ENCODE results near the gene TOB1. TPM values are rescaled to one million over a fixed set of nuclear protein-coding genes. Genes with fewer than 3 reads are reported as not detected.
"Not testable (repeated sequence)": the region's sequence is repeated elsewhere in the genome, so short reads cannot be mapped to it uniquely, and the experiment has no call there.

TOB1 gene
- total RNA-seq, 2 experiments from 2014 or later = 40.7 to 44.7 TPM

DNA sequence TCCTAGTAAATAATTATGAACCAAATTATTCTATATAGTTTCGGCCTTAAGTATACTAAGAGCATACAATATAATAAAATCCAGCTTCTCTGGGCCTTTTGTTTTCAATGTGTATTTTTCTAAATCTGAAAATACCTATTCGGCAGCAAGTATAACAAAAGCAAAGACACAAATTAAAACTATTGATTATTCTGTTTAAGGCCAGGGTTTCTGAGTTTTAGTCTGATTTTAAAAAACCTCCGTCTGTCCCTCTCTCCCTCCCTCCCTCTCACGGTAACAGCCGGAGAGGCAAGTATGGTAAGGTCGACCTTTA is 1.5 kb downstream of the TOB1 start:
- peaks cover 48% of the 10 kb centered on the region for H3K4me1 Mint-ChIP-seq (ENCODE audit: low read depth)
- H3K27ac Mint-ChIP-seq = peak overlapping the region; percentile 96
- H3K36me3 Mint-ChIP-seq (ENCODE audit: low read depth) = peaks cover 19% of the 10 kb centered on the region
- H3K9me3 Mint-ChIP-seq = no peaks in the 10 kb centered on the region
- CTCF ChIA-PET = interaction anchor here (1.7 to 4.6 kb wide), 2 partner anchors 9 to 12 kb away, joined by 9 to 43 read pairs; no protein-coding TSS in a partner anchor
- DNase-seq = no peak
- intact Hi-C loops (cut with micrococcal nuclease) = loop anchor here (1.0 to 5.0 kb wide), 5 partner anchors 12 to 303 kb away; partner anchors contain the start of genes ANKRD40 and NME2
- no peaks in the 10 kb centered on the region for H3K27me3 Mint-ChIP-seq (ENCODE audit: low read depth)
- peak overlapping the region; percentile 97 for H3K4me3 Mint-ChIP-seq

DNA sequence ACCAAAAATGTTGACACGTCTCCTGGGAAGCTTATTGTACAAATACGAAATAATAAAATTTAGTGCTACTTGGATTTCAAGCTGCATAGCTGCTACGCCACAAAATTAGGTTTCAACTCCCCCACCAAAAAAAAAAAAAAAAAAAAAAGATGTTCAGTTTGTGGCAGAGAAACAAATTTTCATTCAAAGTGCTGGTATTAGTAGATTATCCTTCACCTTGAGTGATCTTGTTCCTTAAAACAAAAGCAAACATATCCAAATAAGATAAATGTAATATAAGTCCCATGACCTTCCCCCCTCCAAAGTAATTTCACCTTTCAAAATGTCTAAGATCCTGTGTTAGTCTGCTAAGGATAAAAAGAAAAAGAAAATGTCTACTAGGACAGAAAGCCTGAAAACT is 2.2 kb downstream of the TOB1 start:
- peaks cover 19% of the 10 kb centered on the region for H3K36me3 Mint-ChIP-seq (ENCODE audit: low read depth)
- intact Hi-C loops (cut with micrococcal nuclease) = loop anchor here (1.0 kb wide), 1 partner anchor 86 kb away; no protein-coding TSS in a partner anchor
- no peak for DNase-seq
- no peaks in the 10 kb centered on the region for H3K27me3 Mint-ChIP-seq (ENCODE audit: low read depth)
- CTCF ChIA-PET = interaction anchor here (0.7 to 4.6 kb wide), 6 partner anchors 11 to 102 kb away, joined by 3 to 43 read pairs (median 5); no protein-coding TSS in a partner anchor
- H3K27ac Mint-ChIP-seq = peak overlapping the region; percentile 96
- peak overlapping the region; percentile 23 for H3K4me3 Mint-ChIP-seq
- H3K4me1 Mint-ChIP-seq (ENCODE audit: low read depth) = peaks cover 46% of the 10 kb centered on the region
- no peaks in the 10 kb centered on the region for H3K9me3 Mint-ChIP-seq

DNA sequence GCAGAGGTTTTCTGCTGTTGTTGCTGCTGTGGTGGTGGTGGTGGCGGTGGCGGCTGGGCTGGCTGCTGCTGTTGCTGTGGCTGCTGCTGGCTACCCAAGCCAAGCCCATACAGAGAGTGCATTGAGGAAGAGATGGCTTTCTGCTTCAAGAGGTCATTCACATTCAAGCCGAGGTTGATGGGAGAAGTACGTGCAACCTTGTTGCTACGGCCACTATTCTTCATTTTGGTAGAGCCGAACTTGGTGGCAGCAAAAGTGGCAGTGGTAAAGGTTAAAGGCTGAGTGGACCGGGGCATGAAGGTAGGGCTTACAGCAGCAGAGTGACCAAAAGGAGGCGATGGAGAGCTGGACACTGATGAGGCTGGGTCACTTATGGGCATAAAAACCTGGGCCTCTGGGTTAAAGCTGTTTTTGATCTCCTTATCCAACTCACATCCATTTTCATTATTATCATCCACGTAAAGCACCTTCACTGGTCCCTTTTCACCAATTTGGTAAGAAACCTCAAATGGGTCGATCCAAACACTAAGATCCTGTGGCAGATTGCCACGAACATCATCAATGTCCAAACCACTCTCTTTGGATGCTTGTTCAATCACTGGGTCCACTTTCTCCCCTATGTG is 2.8 kb downstream of the TOB1 start:
- CTCF ChIA-PET = interaction anchor here (0.7 to 4.6 kb wide), 9 partner anchors 11 to 102 kb away, joined by 3 to 43 read pairs (median 4); no protein-coding TSS in a partner anchor
- intact Hi-C loops (cut with micrococcal nuclease) = loop anchor here (1.0 kb wide), 1 partner anchor 87 kb away; no protein-coding TSS in a partner anchor
- Mint-ChIP-seq H3K27ac (peak overlapping the region; percentile 96), H3K27me3 (ENCODE audit: low read depth) (no peaks in the 10 kb centered on the region), H3K4me1 (ENCODE audit: low read depth) (peaks cover 44% of the 10 kb centered on the region), H3K4me3 (peak overlapping the region; percentile 23), H3K36me3 (ENCODE audit: low read depth) (peaks cover 19% of the 10 kb centered on the region), H3K9me3 (no peaks in the 10 kb centered on the region)
- peak; percentile 75 for DNase-seq

DNA sequence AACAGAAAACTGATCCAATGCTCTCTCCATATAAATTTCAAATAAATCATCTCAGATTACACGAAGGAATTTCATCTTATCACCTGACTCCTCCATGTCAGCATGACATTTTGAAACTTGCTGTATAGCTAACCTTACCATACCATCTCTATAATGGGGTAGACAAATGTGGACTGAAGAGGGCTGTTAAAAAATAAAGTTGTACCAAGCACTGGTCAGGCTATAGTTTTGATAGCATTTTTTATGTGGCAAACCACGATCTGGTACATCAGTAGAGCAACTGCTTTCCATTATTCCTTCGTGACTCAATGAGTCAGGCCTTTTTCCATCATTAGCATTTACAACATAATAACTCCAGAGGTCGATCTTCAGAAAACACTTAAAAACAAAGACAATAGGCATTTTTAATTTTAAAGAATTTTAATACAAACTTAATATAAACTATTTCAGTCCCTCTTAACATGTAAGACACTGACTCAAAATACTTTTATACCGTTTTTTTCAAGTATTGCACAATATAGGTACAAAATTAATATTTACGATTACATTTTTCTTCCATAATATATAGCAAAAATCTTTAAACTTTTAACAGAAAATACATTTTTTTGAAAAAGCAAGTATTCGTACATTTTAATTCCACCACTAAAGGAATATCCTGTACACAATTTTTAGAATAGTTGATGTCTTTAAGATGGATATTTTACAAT is 4.2 kb downstream of the TOB1 start:
- intact Hi-C loops (cut with micrococcal nuclease) = no loop called here
- CTCF ChIA-PET = interaction anchor here (0.6 to 2.8 kb wide), 11 partner anchors 10 to 95 kb away, joined by 3 to 31 read pairs (median 7); no protein-coding TSS in a partner anchor

DNA sequence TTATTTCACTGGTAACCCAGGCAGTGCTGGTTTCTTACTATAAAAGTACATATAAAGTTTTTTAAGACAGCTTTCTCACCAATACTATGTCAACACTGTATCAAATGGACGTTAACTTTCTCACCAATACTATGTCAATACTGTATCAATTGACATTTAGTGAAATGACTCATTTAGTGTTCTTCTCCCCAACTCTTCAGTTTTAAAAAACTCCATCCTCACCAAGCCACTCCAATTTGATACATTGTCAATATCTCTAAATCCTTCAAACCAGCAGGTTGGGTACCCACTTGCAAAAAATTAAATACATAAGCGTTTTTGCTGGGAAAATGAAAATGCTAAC is 4.8 kb downstream of the TOB1 start:
- intact Hi-C loops (cut with micrococcal nuclease) = no loop called here
- H3K36me3 Mint-ChIP-seq (ENCODE audit: low read depth) = peaks cover 19% of the 10 kb centered on the region
- no peaks in the 10 kb centered on the region for H3K9me3 Mint-ChIP-seq
- CTCF ChIA-PET = interaction anchor here (1.0 to 2.8 kb wide), 10 partner anchors 9 to 96 kb away, joined by 3 to 31 read pairs (median 5); no protein-coding TSS in a partner anchor
- H3K27me3 Mint-ChIP-seq (ENCODE audit: low read depth) = no peaks in the 10 kb centered on the region
- no peak overlapping the region for H3K4me3 Mint-ChIP-seq
- no peak for DNase-seq
- H3K4me1 Mint-ChIP-seq (ENCODE audit: low read depth) = peaks cover 39% of the 10 kb centered on the region
- H3K27ac Mint-ChIP-seq = no peak overlapping the region

More for the DNA sequence above, 4.2 kb downstream of the TOB1 start:
- Mint-ChIP-seq H3K4me3 (no peak overlapping the region), H3K4me1 (ENCODE audit: low read depth) (peaks cover 39% of the 10 kb centered on the region), H3K36me3 (ENCODE audit: low read depth) (peaks cover 19% of the 10 kb centered on the region), H3K27me3 (ENCODE audit: low read depth) (no peaks in the 10 kb centered on the region), H3K27ac (no peak overlapping the region), H3K9me3 (no peaks in the 10 kb centered on the region)
- DNase-seq = no peak

DNA sequence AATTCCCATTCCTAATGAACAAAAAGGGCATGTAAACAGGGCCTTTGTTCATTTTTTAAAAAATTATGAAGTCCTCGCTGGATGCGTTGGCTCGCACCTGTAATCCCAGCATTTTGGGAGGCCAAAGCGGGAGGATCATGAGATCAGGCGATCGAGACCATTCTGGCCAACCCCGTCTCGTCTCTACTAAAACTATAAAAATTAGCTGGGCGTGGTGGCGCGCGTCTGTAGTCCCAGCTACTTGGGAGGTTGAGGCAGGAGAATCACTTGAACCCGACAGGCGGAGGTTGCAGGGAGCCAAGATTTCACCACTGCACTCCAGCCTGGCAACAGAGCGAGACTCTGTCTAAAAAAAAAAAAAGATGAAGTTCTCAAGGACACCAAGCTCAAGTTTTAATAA is 6.4 kb downstream of the TOB1 start:
- H3K4me1 Mint-ChIP-seq (ENCODE audit: low read depth) = peaks cover 39% of the 10 kb centered on the region
- H3K4me3 Mint-ChIP-seq; H3K9me3 Mint-ChIP-seq; H3K27me3 Mint-ChIP-seq (ENCODE audit: low read depth); intact Hi-C loops (cut with micrococcal nuclease); H3K27ac Mint-ChIP-seq; DNase-seq: not testable (repeated sequence)
- CTCF ChIA-PET = interaction anchor here (1.1 to 2.8 kb wide), 5 partner anchors 7 to 97 kb away, joined by 3 to 31 read pairs (median 7); no protein-coding TSS in a partner anchor
- H3K36me3 Mint-ChIP-seq (ENCODE audit: low read depth) = peaks cover 16% of the 10 kb centered on the region

DNA sequence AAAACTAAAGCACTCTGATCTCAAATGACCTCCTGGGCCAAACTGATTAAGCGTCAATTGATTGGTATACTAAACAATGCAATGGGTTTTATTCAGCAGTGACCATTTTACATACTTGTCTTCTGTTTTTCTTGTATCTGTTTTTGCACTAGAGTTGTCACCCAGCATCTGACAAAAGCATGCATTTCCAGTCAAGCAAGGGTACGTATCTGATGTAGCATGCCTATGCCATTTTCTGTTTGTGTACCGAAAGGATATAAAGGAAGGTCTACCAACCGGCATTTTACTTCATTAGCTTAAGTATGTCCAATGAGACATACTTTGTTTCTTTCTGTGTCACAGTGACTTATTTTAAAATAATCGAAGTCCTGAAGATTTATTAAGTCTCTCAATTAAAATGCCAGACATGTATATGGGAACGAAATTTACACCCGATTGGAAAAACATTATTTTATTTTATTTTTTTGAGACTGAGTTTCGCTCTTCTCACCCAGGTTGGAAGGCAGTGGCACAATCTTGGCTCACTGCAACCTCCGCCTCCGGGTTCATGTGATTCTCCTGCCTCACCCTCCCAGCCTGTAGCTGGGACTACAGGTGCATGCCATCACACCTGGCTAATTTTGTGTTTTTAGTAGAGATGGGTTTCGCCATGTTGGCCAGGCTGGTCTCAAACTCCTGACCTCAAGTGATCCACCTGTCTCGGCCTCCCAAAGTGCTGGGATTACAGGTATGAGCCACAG is 7.5 kb downstream of the TOB1 start:
- CTCF ChIA-PET = interaction anchor here (1.1 to 1.8 kb wide), 3 partner anchors 10 to 98 kb away, joined by 3 to 7 read pairs (median 4); no protein-coding TSS in a partner anchor

DNA sequence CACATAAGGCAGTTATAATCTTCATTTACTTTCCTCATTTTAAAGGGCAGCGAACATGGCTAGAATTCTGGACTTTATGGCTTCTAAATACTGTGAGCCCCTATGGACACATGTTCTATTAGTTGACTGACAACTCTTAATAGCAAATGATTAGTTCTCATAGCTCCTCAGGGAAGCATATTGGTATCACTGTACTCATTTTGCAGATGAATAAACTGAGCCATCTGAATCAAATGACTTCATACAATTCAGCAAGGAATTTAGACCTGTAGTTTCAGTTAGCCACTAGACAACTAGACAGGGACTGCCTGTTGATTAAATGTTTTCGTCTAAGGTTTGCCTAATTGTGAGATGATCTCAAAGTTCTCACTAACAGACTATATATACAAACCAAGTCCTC is 9.7 kb downstream of the TOB1 start:
- Mint-ChIP-seq H3K9me3 (no peaks in the 10 kb centered on the region), H3K27me3 (ENCODE audit: low read depth) (no peaks in the 10 kb centered on the region), H3K27ac (no peak overlapping the region), H3K36me3 (ENCODE audit: low read depth) (peaks cover 1% of the 10 kb centered on the region), H3K4me3 (no peak overlapping the region), H3K4me1 (ENCODE audit: low read depth) (peaks cover 29% of the 10 kb centered on the region)
- intact Hi-C loops (cut with micrococcal nuclease) = no loop called here
- DNase-seq = no peak
- CTCF ChIA-PET = interaction anchor here (0.7 to 2.0 kb wide), 7 partner anchors 9 to 106 kb away, joined by 3 to 22 read pairs (median 5); no protein-coding TSS in a partner anchor

More for the DNA sequence above, 7.5 kb downstream of the TOB1 start:
- no peak for DNase-seq
- Mint-ChIP-seq H3K4me1 (ENCODE audit: low read depth) (peaks cover 31% of the 10 kb centered on the region), H3K27ac (no peak overlapping the region), H3K27me3 (ENCODE audit: low read depth) (no peaks in the 10 kb centered on the region), H3K4me3 (no peak overlapping the region), H3K9me3 (no peaks in the 10 kb centered on the region), H3K36me3 (ENCODE audit: low read depth) (peaks cover 14% of the 10 kb centered on the region)
- intact Hi-C loops (cut with micrococcal nuclease) = no loop called here

DNA sequence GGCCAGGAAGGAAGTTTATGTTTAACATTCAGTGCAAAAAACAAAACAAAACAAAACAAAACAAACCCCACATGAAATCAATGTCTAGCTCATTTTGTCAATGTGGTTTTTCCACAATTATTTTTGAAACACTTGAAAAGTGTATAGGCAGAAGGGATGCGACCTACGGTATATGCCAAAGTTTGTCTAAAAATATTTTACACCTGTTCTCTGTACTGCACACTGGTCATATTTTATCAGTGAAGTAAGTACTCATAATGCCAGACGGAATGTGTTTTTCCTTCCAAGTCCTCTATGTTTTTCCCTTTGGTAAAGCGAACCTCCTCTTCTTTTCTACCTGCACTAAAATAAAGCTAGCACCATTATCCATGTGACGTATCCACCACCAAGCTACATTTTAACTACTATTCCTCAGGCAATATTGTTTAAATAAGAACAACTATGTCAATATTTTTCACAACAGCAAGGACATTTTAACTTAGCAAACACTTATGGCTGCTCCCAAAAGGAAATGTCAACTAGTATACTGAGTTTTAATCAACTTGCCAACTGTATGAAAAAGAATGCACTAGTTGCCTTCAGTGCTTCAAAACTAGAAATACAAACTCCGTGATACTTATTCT is 10.3 kb downstream of the TOB1 start:
- no peak for DNase-seq
- Mint-ChIP-seq H3K4me1 (ENCODE audit: low read depth) (peaks cover 25% of the 10 kb centered on the region), H3K4me3 (no peak overlapping the region), H3K27ac (no peak overlapping the region), H3K27me3 (ENCODE audit: low read depth) (no peaks in the 10 kb centered on the region), H3K9me3 (no peaks in the 10 kb centered on the region), H3K36me3 (ENCODE audit: low read depth) (no peaks in the 10 kb centered on the region)
- CTCF ChIA-PET = interaction anchor here (0.8 to 2.0 kb wide), 6 partner anchors 9 to 104 kb away, joined by 3 to 22 read pairs (median 7); no protein-coding TSS in a partner anchor
- intact Hi-C loops (cut with micrococcal nuclease) = no loop called here

DNA sequence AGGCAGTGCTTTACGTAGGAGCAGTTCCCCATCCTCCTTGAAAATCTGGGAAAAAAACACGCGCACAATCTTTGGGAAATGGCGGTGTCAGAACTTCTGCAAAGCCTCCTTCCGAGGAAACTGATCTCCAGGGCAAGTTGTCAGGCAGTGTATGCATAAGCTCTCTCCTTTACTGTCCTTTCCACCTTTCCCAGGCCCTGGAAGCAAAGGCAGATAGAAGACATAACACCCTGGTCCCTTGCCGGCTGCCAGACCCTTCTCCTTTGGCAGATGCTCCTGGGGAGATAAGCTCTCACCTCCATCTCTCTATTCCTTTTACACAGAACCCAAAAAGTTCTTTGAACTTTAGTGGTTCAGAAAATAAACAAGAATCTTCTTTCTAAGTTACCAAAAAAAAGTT is 12.4 kb downstream of the TOB1 start:
- Mint-ChIP-seq H3K27ac (no peak overlapping the region), H3K9me3 (no peaks in the 10 kb centered on the region), H3K36me3 (ENCODE audit: low read depth) (no peaks in the 10 kb centered on the region), H3K27me3 (ENCODE audit: low read depth) (no peaks in the 10 kb centered on the region), H3K4me1 (ENCODE audit: low read depth) (peaks cover 18% of the 10 kb centered on the region), H3K4me3 (no peak overlapping the region)
- CTCF ChIA-PET = interaction anchor here (0.7 to 3.9 kb wide), 17 partner anchors 7 to 307 kb away, joined by 3 to 83 read pairs (median 17); partner anchors contain the start of genes NME1, SPATA20 and TOB1
- DNase-seq = no peak
- intact Hi-C loops (cut with micrococcal nuclease) = no loop called here

DNA sequence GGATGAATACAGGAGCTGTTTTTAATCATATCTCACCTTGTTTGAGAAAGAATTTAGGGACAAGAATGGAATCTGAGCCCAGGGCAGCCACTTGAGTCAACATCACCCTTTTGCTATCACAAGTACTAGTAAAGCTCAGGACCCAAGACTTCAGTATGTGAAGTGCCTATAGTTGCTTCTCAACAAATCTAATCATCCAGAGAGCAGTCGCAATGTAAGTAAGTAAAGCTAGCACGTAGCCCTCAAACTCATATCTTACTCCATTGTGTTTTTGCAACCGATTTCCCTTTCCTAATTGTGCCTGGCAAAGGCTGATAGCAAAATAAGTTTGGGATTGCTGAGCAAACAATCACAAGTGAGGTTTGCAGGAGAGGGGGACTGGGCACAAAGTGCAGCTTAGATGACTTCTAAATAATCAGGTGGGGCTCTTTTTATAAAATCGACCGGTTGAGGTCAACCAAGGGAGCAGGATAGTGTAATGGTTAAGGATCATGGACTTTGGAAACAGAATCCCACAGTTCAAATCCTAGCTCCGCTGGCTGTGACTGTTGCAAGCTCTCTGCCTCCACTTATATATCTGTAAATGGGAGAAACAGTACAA is 13.0 kb downstream of the TOB1 start:
- Mint-ChIP-seq H3K27me3 (ENCODE audit: low read depth) (no peaks in the 10 kb centered on the region), H3K9me3 (no peaks in the 10 kb centered on the region), H3K27ac (no peak overlapping the region), H3K4me3 (no peak overlapping the region), H3K4me1 (ENCODE audit: low read depth) (peaks cover 14% of the 10 kb centered on the region), H3K36me3 (ENCODE audit: low read depth) (no peaks in the 10 kb centered on the region)
- intact Hi-C loops (cut with micrococcal nuclease) = no loop called here
- no peak for DNase-seq
- CTCF ChIA-PET = interaction anchor here (0.9 to 3.9 kb wide), 28 partner anchors 8 to 306 kb away, joined by 3 to 83 read pairs (median 6); partner anchors contain the start of genes SPATA20 and TOB1
